ENCODE measurements around the gene CCDC102A. TPM values are rescaled to one million over a fixed set of nuclear protein-coding genes. Genes with fewer than 3 reads are reported as not detected.
A peak's percentile ranks its signal among the peaks of the same experiment; 100 is the strongest.

CCDC102A gene
- total RNA-seq, 4 donors from 2014 or later = 2.2 to 17.7 (median 3.7) TPM

GRCh38 chr16:57529391-57530103, 6.8 kb downstream of the CCDC102A start:
- in situ Hi-C loops (cut with MboI; ENCODE audit: low pct_ligation_motif_present in 1 of 4, low pct_unique_long_range_greater_than_20kb in 1 of 4, low sequenced_read_pairs in 3 of 4) = loop anchor here in 2 of 4 donors (10.0 kb wide), 1 partner anchor 225 kb away; no protein-coding TSS in a partner anchor

GRCh38 chr16:57528499-57529390, 7.6 kb downstream of the CCDC102A start:
- H3K27me3 ChIP-seq = no peaks in the 10 kb centered on the region
- H3K27ac ChIP-seq = peak overlapping the region in 1 of 4 donors; percentile 32
- peaks cover 13 to 28% (median 23%) of the 10 kb centered on the region in 4 donors for H3K4me1 ChIP-seq
- no peaks in the 10 kb centered on the region for H3K36me3 ChIP-seq
- DNase-seq = peak; percentile 78
- intact Hi-C loops (cut with DNase I; ENCODE audit: low total_unique reads) (no loop called here), in situ Hi-C loops (cut with MboI; ENCODE audit: low pct_ligation_motif_present in 1 of 4, low pct_unique_long_range_greater_than_20kb in 1 of 4, low sequenced_read_pairs in 3 of 4) (loop anchor here in 2 of 4 donors (10.0 kb wide), 1 partner anchor 224 kb away; no protein-coding TSS in a partner anchor)
- no peaks in the 10 kb centered on the region for H3K9me3 ChIP-seq
- no peak for TF ChIP-seq POLR2A (IDR thresholded peaks at IDR 0.05)
- TF ChIP-seq POLR2AphosphoS5 (IDR thresholded peaks at IDR 0.05) = no peak
- no peak for TF ChIP-seq CTCF (IDR thresholded peaks at IDR 0.05)
- TF ChIP-seq EP300 (IDR thresholded peaks at IDR 0.05; ENCODE audit: low read depth) = no peak
- 67% methylated on average over 122 of the region's 126 CpGs; no CpG with 5 or more reads in 1 of the 2 donors for WGBS, 2 donors (ENCODE audit: low coverage in 1 of 2)
- peak overlapping the region in 3 of 4 donors; percentile 33 to 45 (median 42) for H3K4me3 ChIP-seq

More at GRCh38 chr16:57529391-57530103, 6.8 kb downstream of the CCDC102A start:
- peak; percentile 9 for DNase-seq
- H3K9me3 ChIP-seq = no peaks in the 10 kb centered on the region
- peaks cover 18 to 32% (median 28%) of the 10 kb centered on the region in 4 donors for H3K4me1 ChIP-seq
- H3K27me3 ChIP-seq = no peaks in the 10 kb centered on the region
- H3K27ac ChIP-seq = peak overlapping the region in 2 of 4 donors; percentile 60
- TF ChIP-seq POLR2A (IDR thresholded peaks at IDR 0.05) = no peak
- no peak for TF ChIP-seq EP300 (IDR thresholded peaks at IDR 0.05; ENCODE audit: low read depth)
- TF ChIP-seq CTCF (IDR thresholded peaks at IDR 0.05) = no peak
- no peak for TF ChIP-seq POLR2AphosphoS5 (IDR thresholded peaks at IDR 0.05)
- H3K36me3 ChIP-seq = no peaks in the 10 kb centered on the region
- WGBS, 2 donors (ENCODE audit: low coverage in 1 of 2) = 50 to 75% methylated on average over 3 to 14 of the region's 14 CpGs
- H3K4me3 ChIP-seq = no peak overlapping the region
- intact Hi-C loops (cut with DNase I; ENCODE audit: low total_unique reads) = no loop called here

- Histone ChIP-seq H3K27ac (no peak overlapping the region), H3K4me1 (peaks cover 7 to 18% (median 14%) of the 10 kb centered on the region in 4 donors), H3K9me3 (no peaks in the 10 kb centered on the region), H3K27me3 (no peaks in the 10 kb centered on the region), H3K4me3 (no peak overlapping the region), H3K36me3 (no peaks in the 10 kb centered on the region)
- TF ChIP-seq EP300 (IDR thresholded peaks at IDR 0.05; ENCODE audit: low read depth) (no peak), POLR2A (IDR thresholded peaks at IDR 0.05) (no peak), CTCF (IDR thresholded peaks at IDR 0.05) (no peak), POLR2AphosphoS5 (IDR thresholded peaks at IDR 0.05) (no peak)
- in situ Hi-C loops (cut with MboI; ENCODE audit: low pct_ligation_motif_present in 1 of 4, low pct_unique_long_range_greater_than_20kb in 1 of 4, low sequenced_read_pairs in 3 of 4) (loop anchor here in 2 of 4 donors (10.0 kb wide), 1 partner anchor 223 kb away; no protein-coding TSS in a partner anchor), intact Hi-C loops (cut with DNase I; ENCODE audit: low total_unique reads) (no loop called here)
- DNase-seq = no peak
- WGBS, 2 donors (ENCODE audit: low coverage in 1 of 2) = 91 to 96% methylated on average over 10 to 19 of the region's 19 CpGs
Measured at GRCh38 chr16:57527610-57528360, 8.6 kb downstream of the CCDC102A start.
